CD4-positive, alpha-beta T cell treated with Interleukin-6 for 4 hours (primary cell): ENCODE measurements around the gene SOX15.

ENCODE experiments used
- DNase-seq: peaks from one replicate; pipeline ENCODE4 v3.0.0-alpha.2; 2020; ENCODE audit warnings: mixed read lengths

Gene SOX15

DNA sequence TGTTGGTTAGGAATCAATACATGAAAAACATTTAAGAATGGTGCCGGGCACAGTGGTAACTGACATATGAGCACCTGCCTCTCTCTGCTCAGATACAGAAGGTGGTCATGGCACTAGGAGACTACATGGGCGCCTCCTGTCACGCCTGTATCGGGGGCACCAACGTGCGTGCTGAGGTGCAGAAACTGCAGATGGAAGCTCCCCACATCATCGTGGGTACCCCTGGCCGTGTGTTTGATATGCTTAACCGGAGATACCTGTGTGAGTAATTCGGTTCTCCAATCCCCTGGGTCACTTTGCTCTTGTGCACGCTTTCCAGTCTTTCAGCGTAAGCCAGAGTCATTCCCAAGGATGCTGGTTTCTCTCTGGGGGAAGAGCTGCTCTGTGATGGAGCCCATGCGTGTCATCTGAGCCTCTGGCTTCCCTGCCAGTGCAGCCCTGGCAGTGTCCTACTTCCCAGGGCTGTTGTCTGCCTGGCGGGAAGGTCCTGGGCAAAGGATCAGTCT is 13.4 kb downstream of the SOX15 start:
- DNase-seq, result no peak

DNA sequence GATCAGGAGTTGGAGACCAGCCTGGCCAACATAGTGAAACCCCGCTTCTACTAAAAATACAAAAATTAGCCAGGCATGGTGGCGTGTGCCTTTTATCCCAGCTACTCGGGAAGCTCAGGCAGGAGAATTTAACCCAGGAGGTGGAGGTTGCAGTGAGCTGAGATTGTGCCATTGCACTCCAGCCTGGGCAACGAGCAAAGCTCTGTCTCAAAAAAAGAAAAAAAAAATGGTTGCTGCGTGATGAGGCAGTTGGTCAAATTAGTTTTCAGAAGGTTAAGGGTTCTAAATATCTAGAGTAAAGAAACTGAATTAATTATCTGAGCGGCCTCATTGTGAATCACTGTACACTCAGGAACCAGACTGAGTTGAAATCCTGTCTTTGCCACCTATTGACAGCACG is 13.9 kb downstream of the SOX15 start:
- DNase-seq, result no peak

DNA sequence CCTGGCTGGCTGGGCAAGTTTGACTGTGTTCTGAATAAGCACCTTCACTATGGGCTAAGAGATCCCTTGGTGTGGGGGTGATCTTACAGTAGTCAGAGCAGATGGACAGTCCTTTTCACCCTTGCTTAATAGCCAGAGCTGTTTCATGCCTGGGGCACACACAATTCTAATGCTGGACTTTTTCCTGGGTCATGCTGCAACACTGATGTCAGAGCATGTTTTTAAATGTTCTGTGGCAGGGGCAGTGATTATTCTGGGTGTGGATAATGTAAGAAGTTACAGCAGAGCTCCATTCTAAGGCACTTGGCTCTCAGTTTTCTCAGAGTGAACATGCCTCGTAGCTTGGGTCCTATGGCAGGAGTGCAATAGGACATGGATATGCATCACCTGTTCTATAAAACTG is 14.4 kb downstream of the SOX15 start:
- no peak for DNase-seq

DNA sequence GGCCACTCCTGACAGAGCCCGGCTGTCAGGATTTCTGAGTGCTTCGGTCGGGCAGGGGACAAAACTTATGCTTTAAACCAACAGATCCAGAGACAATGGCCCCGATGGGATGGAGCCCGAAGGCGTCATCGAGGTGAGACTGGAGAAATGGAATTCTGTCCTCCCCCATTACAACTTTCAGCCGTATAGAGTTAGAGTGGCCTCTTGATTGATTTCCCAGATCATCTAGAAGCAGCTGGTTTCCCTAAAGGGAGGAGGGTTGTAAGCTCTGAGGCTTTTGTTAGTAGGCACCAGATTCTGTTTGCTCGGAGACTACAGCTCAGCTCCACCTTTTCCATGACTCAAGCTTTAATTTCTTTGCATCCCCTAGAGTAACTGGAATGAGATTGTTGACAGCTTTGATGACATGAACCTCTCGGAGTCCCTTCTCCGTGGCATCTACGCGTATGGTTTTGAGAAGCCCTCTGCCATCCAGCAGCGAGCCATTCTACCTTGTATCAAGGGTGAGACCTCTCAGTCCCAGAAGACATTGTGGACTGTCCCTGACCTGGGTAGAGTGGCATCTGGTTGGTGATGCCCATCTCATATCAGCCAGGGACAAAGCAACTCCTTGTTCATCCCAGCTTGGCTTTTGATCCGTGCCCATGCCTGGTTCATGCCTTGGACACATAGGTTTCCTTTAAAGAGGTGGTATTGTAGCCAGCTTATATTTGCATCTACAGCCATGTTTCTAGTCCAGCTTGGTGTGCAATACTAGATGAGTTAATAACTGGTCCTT is 15.5 kb downstream of the SOX15 start:
- DNase-seq, result no peak

DNA sequence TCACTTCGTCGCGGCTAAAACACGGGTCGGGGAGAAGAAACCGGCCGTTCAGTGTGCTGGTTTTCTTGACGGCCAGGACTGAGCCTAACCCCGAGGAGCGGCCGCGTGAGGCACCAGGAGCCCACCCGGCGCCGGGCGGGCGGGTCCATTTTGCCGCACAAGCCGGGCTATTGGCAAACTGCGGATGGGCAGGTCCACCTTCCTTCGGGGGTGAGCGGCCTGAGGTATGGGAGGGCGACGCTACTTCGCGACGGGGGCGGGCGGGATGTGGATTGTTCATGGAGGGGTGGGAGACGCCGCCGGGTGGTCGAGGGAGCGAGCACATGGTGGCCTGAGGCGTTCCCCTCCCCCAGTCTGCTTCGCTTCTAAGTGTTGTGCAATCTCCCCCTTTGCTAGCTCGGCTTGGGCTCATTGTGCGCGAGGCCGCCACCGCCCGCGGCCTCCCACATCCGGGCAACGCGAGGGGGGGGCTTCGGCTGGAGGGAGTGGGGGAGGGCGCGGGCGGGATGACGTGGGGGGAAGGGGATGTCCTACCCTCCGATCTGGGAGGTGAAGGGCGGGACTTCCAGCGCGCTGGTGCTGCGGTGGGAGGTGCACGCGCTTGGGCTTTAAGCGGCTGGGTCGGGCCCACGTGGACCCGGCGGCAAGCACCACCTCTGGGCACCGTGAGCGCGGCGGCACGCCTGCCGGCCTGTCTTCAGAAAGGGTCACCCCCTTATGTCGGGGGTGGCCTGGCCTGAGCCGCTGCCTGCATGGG is 16.4 kb downstream of the SOX15 start:
- peak; percentile 95 for DNase-seq

DNA sequence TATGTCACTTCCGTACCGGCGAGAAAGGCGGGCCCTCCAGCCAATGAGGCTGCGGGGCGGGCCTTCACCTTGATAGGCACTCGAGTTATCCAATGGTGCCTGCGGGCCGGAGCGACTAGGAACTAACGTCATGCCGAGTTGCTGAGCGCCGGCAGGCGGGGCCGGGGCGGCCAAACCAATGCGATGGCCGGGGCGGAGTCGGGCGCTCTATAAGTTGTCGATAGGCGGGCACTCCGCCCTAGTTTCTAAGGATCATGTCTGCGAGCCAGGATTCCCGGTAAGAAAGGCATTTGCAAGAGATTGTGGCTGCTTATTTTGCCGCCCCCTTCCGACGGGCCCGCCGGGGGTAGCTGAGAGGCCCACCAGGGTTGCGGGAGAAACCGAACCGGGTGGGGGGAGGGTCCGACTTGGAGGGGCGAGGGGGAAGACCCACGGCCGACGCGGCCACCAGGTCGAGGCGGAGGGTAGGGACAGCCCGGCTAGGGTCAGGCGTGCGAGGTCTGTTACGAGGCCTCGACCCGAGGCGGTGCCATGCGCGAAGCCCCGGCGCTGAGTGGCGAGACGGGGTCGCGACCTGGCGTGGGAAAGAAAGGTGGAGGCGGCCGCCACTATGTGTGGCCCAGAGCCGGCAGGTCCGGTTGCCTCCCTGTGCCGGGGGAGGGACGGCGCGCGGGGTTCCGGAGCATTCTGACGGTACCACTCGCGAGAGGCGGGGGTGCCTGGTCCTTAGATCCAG is 17.1 kb downstream of the SOX15 start:
- peak; percentile 99 for DNase-seq

DNA sequence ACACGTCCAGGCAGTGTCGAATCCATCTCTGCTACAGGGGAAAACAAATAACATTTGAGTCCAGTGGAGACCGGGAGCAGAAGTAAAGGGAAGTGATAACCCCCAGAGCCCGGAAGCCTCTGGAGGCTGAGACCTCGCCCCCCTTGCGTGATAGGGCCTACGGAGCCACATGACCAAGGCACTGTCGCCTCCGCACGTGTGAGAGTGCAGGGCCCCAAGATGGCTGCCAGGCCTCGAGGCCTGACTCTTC is 17.6 kb downstream of the SOX15 start:
- DNase-seq, result no peak

DNA sequence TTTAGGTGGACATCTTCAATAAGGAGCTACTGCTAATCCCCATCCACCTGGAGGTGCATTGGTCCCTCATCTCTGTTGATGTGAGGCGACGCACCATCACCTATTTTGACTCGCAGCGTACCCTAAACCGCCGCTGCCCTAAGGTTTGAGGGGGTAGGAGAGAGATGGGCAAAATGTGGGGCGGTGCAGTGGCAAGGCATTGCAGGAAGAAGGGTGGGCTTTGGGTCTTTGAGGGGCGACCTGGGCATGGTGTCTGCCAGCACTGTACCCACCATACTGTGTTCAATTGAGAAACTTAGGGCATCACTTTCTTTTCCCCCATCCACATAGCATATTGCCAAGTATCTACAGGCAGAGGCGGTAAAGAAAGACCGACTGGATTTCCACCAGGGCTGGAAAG is 19.5 kb downstream of the SOX15 start:
- DNase-seq, result no peak

DNA sequence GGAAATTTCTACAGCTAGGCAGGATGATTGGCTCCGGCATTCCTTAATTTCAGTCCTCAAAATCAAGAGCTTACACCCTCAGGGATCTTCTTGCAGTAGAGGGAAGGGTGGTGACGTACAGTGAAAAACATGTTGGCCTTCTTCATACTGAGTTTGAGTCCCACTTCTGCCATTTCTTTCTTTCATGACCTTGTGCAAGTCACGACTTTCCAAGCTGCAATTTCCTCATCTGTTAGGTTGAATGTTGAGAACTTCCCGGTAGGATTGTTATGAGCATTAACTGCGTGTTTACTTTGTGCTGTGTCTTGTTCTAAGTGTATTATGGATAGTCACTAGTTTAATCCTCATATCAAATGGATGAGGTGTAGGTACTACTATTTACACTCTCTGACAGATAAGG is 20.3 kb downstream of the SOX15 start:
- DNase-seq, result no peak

DNA sequence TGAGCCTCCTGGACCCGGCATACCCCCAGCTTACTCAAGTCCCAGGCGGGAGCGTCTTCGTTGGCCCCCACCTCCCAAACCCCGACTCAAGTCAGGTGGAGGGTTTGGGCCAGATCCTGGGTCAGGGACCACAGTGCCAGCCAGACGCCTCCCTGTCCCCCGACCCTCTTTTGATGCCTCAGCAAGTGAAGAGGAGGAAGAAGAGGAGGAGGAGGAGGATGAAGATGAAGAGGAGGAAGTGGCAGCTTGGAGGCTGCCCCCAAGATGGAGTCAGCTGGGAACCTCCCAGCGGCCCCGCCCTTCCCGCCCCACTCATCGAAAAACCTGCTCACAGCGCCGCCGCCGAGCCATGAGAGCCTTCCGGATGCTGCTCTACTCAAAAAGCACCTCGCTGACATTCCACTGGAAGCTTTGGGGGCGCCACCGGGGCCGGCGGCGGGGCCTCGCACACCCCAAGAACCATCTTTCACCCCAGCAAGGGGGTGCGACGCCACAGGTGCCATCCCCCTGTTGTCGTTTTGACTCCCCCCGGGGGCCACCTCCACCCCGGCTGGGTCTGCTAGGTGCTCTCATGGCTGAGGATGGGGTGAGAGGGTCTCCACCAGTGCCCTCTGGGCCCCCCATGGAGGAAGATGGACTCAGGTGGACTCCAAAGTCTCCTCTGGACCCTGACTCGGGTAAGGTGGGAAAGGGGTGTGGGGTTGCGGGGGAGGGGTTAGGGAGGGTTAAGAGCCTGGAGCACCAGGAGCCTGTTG is 26.6 kb downstream of the SOX15 start:
- DNase-seq, result no peak

DNA sequence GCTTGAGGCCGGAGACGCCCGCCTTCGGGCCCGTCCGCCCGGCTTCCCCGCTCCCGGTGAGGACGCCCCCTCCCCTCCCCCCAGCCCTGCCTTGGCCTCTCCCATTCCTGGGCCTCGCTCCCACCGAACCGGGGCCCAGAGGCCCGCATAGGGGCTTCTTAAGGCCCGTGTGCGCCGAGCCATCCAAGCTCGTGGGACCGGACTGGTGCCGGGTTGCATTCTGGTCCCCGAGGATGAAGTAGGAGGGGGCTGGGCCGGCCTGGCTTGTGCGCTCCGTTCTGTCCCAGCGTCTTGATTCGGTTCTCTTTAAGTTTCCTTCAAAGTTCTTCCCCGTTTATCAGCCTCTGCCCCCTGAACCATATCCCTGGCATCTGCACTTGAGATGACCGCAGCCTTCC is 27.7 kb downstream of the SOX15 start:
- DNase-seq, result no peak

DNA sequence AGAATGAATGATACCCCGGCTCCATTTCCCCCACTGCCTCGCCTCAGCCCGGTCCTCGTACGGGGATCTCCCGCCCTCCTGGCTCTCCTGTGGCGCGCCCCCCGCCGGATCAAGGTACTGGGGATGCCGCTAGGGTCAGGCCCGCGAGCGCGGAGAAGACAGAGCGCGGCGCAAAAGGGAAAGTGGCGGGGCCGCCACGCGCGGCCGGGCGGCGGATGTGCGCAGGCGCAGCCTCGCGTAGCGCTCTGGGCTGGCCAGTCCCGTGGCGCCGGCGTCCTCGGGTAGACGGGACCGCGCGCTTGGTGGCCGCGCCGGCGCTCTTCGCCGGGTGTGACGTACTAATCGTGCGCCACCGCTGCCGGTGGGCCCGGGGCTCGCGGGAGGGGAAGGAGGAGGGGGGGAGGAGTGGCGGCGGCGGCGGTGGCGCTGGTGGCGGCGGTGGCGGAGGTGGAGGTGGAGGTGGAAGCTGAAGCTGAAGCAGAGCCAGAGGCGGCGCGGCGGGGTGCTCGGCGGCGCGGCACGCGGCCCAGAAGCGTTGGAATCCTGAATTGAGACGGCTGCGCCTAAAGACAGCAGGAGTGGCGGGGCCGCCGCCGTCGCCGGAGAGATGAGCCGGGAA is 28.2 kb downstream of the SOX15 start, which contains the start of gene SENP3:
SENP3 (plus strand) TSS at position 331 of the 619 bp plus-strand sequence. CDS start 1,158 bp downstream, outside the sequence.
- DNase-seq, result peak; percentile 92

DNA sequence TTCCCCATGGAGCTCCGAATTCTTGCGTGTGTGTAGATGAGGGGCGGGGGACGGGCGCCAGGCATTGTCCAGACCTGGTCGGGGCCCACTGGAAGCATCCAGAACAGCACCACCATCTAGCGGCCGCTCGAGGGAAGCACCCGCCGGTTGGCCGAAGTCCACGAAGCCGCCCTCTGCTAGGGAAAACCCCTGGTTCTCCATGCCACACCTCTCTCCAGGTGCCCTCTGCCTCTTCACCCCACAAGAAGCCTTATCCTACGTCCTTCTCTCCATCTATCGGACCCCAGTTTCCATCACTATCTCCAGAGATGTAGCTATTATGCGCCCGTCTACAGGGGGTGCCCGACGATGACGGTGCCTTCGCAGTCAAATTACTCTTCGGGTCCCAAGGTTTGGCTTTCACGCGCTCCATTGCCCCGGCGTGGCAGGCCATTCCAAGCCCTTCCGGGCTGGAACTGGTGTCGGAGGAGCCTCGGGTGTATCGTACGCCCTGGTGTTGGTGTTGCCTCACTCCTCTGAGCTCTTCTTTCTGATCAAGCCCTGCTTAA is 28.8 kb downstream of the SOX15 start:
- DNase-seq, result peak; percentile 83

DNA sequence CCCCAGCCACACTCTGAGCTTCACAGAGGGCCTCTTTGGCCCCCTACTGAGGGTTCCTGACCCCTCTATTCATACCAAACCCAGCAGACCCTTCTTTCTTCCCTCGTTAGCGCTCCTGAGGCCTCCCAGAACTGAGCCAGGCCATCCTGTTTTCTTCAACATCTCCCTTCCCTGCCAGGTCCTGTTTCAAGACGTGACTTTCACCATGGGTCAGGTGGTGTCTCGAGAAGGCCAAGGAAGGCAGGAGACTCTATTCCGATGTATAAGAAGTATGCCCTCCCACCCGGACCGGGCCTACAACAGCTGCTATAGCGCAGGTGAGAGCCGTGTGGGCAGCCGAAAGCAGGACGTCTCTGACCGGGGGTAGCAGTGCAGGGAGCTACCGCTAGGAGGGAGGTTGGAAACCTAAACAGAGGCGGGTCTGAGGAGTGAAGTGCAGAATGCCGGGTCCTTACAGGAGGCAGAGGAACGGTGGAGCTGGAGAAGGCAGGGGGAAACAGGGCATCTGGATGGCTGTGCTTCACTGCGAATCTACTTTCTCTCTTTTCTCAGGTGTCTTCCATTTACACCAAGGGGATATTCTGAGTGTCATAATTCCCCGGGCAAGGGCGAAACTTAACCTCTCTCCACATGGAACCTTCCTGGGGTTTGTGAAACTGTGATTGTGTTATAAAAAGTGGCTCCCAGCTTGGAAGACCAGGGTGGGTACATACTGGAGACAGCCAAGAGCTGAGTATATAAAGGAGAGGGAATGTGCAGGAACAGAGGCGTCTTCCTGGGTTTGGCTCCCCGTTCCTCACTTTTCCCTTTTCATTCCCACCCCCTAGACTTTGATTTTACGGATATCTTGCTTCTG is 29.5 kb downstream of the SOX15 start:
- peak; percentile 61 for DNase-seq

DNA sequence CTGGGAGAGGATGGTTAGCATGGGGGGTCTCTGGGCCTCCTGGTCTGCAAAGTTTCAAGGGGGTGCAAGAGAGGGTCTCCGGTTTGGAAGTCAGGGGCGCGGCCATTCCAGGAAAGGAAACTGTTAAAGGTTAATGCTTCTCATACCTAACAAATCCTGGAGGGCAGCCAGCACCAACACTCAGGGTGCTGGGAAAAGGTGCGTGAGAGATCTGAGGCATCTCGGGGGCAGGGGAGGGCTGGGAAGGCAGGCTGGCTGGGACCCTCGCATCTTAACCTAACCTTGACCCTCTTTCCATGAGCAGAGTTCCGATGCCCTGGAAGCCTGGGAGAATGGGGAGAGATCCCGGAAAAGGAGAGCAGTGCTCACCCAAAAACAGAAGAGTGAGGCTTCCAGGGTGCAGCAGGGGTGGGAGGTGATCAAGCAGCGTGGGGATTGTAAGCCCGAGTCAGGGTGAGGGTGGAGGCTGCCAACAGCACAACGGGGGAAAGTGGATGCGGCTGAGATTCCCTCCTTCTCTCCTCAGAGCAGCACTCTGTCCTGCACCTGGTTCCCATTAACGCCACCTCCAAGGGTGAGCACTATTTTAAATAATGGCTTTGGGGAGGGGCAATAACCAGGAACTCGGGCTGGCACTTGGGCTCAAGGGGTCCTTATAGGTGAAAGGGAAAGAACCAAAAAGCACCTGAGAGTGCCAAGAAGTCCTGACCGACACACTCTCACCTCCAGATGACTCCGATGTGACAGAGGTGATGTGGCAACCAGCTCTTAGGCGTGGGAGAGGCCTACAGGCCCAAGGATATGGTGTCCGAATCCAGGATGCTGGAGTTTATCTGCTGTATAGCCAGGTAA is 30.3 kb downstream of the SOX15 start:
- DNase-seq, result no peak

DNA sequence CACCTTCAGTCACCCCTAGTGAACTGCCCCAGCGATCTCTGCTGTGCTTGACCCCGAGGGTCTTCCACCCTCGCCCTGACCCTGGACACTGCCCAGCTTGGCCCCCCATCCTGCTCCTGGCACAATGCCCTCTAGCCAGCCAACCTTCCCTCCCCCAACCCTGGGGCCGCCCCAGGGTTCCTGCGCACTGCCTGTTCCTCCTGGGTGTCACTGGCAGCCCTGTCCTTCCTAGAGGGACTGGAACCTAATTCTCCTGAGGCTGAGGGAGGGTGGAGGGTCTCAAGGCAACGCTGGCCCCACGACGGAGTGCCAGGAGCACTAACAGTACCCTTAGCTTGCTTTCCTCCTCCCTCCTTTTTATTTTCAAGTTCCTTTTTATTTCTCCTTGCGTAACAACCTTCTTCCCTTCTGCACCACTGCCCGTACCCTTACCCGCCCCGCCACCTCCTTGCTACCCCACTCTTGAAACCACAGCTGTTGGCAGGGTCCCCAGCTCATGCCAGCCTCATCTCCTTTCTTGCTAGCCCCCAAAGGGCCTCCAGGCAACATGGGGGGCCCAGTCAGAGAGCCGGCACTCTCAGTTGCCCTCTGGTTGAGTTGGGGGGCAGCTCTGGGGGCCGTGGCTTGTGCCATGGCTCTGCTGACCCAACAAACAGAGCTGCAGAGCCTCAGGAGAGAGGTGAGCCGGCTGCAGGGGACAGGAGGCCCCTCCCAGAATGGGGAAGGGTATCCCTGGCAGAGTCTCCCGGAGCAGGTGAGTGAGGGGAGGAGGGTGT is 31.2 kb downstream of the SOX15 start, which contains the start of gene TNFSF13:
TNFSF13 (plus strand) TSS at position 207 of the 776 bp plus-strand sequence; CDS start at position 497, 290 bp downstream.
- DNase-seq, result no peak

DNA sequence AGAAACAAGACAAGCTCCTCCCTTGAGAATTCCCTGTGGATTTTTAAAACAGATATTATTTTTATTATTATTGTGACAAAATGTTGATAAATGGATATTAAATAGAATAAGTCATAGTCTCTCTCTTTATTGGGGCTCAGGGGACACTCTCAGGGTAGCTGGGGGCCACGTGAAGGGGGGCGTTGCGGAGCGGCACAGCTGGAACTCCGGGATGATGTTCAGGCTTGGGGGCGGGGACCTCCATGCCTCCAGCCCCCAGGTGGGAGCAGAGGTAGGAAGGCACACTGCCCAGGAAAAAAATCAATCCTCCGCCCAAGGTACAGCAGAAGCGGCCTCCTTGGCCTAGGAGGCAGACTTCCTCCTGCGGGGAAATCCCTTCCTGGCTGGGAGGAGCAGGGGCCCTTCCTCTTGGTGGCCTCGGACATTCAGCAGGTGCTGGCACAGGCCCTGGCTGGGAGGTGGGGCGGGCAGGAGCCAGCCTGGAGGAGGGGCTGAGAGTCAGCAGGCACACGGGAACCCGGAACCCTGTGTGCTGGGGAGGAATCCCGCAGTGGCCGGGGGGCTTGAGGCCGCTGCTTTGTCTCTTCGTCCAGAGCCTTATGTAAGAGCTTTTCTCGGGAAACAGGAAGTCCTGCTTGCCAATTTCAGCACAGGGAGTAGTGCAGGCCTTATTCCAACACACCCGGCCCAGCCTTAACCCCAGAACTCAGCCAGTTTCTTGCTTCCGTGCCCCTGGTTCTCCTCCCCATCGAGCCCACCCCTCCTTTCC is 31.9 kb downstream of the SOX15 start:
- DNase-seq, result peak; percentile 23

DNA sequence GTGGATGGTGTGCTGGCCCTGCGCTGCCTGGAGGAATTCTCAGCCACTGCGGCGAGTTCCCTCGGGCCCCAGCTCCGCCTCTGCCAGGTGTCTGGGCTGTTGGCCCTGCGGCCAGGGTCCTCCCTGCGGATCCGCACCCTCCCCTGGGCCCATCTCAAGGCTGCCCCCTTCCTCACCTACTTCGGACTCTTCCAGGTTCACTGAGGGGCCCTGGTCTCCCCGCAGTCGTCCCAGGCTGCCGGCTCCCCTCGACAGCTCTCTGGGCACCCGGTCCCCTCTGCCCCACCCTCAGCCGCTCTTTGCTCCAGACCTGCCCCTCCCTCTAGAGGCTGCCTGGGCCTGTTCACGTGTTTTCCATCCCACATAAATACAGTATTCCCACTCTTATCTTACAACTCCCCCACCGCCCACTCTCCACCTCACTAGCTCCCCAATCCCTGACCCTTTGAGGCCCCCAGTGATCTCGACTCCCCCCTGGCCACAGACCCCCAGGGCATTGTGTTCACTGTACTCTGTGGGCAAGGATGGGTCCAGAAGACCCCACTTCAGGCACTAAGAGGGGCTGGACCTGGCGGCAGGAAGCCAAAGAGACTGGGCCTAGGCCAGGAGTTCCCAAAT is 32.6 kb downstream of the SOX15 start:
- no peak for DNase-seq
